ENCODE data around the gene SLC2A1. TPM values are rescaled to one million over a fixed set of nuclear protein-coding genes. Genes with fewer than 3 reads are reported as not detected.

SLC2A1 gene
- total and polyA plus RNA-seq, 2 of the 13 experiments (the other 11 are each of a cell fraction or from before 2014, with no cell fraction given): 125 to 423 TPM

GRCh38 chr1:42957880-42958487, 684 bp downstream of the SLC2A1 start (continued):
- TF ChIP-seq ZBTB20 (CRISPR knock-in tag; IDR thresholded peaks at IDR 0.05; ENCODE audit: borderline replicate concordance, low read depth) (no peak), ZNF75D (CRISPR knock-in tag; IDR thresholded peaks at IDR 0.05; ENCODE audit: borderline replicate concordance) (no peak), KMT2A (CRISPR knock-in tag; IDR thresholded peaks at IDR 0.05) (no peak), MEIS1 (CRISPR knock-in tag; IDR thresholded peaks at IDR 0.05; ENCODE audit: borderline replicate concordance) (no peak), MTF1 (CRISPR knock-in tag; IDR thresholded peaks at IDR 0.05) (no peak), ZNF30 (CRISPR knock-in tag; IDR thresholded peaks at IDR 0.05) (no peak), ZNF503 (CRISPR knock-in tag; IDR thresholded peaks at IDR 0.05) (no peak), ZNF572 (CRISPR knock-in tag; IDR thresholded peaks at IDR 0.05) (no peak), ZNF615 (CRISPR knock-in tag; IDR thresholded peaks at IDR 0.05; ENCODE audit: borderline replicate concordance) (no peak), ZBTB1 (CRISPR knock-in tag; IDR thresholded peaks at IDR 0.05; ENCODE audit: borderline replicate concordance) (no peak), ZZZ3 (CRISPR knock-in tag; IDR thresholded peaks at IDR 0.05; ENCODE audit: borderline replicate concordance) (no peak), ERF (CRISPR knock-in tag; IDR thresholded peaks at IDR 0.05) (no peak), ZBTB3 (CRISPR knock-in tag; IDR thresholded peaks at IDR 0.05; ENCODE audit: borderline replicate concordance, low read depth) (no peak; the same call in 1 of the 2 replicates), ZNF335 (CRISPR knock-in tag; IDR thresholded peaks at IDR 0.05) (no peak), NFE2L1 (CRISPR knock-in tag; IDR thresholded peaks at IDR 0.05; ENCODE audit: borderline replicate concordance) (no peak), ZNF44 (CRISPR knock-in tag; IDR thresholded peaks at IDR 0.05) (0 out of 2 replicates have a peak, but pooled peaks have one; percentile 15), ZNF501 (CRISPR knock-in tag; IDR thresholded peaks at IDR 0.05) (no peak)
- TF ChIP-seq, protein P1, sequence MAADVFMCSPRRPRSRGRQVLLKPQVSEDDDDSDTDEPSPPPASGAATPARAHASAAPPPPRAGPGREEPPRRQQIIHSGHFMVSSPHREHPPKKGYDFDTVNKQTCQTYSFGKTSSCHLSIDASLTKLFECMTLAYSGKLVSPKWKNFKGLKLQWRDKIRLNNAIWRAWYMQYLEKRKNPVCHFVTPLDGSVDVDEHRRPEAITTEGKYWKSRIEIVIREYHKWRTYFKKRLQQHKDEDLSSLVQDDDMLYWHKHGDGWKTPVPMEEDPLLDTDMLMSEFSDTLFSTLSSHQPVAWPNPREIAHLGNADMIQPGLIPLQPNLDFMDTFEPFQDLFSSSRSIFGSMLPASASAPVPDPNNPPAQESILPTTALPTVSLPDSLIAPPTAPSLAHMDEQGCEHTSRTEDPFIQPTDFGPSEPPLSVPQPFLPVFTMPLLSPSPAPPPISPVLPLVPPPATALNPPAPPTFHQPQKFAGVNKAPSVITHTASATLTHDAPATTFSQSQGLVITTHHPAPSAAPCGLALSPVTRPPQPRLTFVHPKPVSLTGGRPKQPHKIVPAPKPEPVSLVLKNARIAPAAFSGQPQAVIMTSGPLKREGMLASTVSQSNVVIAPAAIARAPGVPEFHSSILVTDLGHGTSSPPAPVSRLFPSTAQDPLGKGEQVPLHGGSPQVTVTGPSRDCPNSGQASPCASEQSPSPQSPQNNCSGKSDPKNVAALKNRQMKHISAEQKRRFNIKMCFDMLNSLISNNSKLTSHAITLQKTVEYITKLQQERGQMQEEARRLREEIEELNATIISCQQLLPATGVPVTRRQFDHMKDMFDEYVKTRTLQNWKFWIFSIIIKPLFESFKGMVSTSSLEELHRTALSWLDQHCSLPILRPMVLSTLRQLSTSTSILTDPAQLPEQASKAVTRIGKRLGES (CRISPR knock-in tag; IDR thresholded peaks at IDR 0.05; ENCODE audit: borderline replicate concordance): 0 out of 2 replicates have a peak, but pooled peaks have one; percentile 32
- TF ChIP-seq, protein P2, sequence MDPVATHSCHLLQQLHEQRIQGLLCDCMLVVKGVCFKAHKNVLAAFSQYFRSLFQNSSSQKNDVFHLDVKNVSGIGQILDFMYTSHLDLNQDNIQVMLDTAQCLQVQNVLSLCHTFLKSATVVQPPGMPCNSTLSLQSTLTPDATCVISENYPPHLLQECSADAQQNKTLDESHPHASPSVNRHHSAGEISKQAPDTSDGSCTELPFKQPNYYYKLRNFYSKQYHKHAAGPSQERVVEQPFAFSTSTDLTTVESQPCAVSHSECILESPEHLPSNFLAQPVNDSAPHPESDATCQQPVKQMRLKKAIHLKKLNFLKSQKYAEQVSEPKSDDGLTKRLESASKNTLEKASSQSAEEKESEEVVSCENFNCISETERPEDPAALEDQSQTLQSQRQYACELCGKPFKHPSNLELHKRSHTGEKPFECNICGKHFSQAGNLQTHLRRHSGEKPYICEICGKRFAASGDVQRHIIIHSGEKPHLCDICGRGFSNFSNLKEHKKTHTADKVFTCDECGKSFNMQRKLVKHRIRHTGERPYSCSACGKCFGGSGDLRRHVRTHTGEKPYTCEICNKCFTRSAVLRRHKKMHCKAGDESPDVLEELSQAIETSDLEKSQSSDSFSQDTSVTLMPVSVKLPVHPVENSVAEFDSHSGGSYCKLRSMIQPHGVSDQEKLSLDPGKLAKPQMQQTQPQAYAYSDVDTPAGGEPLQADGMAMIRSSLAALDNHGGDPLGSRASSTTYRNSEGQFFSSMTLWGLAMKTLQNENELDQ (CRISPR knock-in tag; IDR thresholded peaks at IDR 0.05; ENCODE audit: borderline replicate concordance): no peak
- TF ChIP-seq, protein P3, sequence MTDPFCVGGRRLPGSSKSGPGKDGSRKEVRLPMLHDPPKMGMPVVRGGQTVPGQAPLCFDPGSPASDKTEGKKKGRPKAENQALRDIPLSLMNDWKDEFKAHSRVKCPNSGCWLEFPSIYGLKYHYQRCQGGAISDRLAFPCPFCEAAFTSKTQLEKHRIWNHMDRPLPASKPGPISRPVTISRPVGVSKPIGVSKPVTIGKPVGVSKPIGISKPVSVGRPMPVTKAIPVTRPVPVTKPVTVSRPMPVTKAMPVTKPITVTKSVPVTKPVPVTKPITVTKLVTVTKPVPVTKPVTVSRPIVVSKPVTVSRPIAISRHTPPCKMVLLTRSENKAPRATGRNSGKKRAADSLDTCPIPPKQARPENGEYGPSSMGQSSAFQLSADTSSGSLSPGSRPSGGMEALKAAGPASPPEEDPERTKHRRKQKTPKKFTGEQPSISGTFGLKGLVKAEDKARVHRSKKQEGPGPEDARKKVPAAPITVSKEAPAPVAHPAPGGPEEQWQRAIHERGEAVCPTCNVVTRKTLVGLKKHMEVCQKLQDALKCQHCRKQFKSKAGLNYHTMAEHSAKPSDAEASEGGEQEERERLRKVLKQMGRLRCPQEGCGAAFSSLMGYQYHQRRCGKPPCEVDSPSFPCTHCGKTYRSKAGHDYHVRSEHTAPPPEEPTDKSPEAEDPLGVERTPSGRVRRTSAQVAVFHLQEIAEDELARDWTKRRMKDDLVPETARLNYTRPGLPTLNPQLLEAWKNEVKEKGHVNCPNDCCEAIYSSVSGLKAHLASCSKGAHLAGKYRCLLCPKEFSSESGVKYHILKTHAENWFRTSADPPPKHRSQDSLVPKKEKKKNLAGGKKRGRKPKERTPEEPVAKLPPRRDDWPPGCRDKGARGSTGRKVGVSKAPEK (CRISPR knock-in tag; IDR thresholded peaks at IDR 0.05; ENCODE audit: borderline replicate concordance): no peak
